Testis (tissue), 2 donors: ENCODE data around the gene PLN.

ENCODE experiments used
- POLR2A ChIP-seq: fragments of 450-650 bp; IDR thresholded peaks from one replicate; pipeline ENCODE4 v1.6.1; 2017; ENCODE audit warnings: antibody characterized with exemption, mild to moderate bottlenecking, moderate library complexity
- TF ChIP-seq, protein P1 (sequence below), 3 experiments: fragments of 450-650 bp in 2 of 3; fragments of 200-600 bp in 1 of 3; sonication (generic) in 1 of 3; IDR thresholded peaks; one replicate each; pipeline ENCODE4 v1.5.1; 2016 to 2019; ENCODE audit warnings: antibody characterized with exemption in 3 of 3, mild to moderate bottlenecking in 2 of 3, moderate library complexity in 1 of 3

- TF ChIP-seq, protein P1, sequence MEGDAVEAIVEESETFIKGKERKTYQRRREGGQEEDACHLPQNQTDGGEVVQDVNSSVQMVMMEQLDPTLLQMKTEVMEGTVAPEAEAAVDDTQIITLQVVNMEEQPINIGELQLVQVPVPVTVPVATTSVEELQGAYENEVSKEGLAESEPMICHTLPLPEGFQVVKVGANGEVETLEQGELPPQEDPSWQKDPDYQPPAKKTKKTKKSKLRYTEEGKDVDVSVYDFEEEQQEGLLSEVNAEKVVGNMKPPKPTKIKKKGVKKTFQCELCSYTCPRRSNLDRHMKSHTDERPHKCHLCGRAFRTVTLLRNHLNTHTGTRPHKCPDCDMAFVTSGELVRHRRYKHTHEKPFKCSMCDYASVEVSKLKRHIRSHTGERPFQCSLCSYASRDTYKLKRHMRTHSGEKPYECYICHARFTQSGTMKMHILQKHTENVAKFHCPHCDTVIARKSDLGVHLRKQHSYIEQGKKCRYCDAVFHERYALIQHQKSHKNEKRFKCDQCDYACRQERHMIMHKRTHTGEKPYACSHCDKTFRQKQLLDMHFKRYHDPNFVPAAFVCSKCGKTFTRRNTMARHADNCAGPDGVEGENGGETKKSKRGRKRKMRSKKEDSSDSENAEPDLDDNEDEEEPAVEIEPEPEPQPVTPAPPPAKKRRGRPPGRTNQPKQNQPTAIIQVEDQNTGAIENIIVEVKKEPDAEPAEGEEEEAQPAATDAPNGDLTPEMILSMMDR (IDR thresholded peaks at IDR 0.05) = no peak
- TF ChIP-seq POLR2A = no peak
Measured at GRCh38 chr6:118537574-118537973, 10.5 kb upstream of the PLN start.
